IMR-90 (cell line): ENCODE measurements around the gene GAS7. TPM values are rescaled to one million over a fixed set of nuclear protein-coding genes. Genes with fewer than 3 reads are reported as not detected.

ENCODE experiments used
- ATAC-seq: fragments of 200-7000 bp; cut with Tn5 transposase; 2 replicates; pipeline ENCODE4 v1.9.1; 2020; ENCODE audit warnings: low read depth, mild to moderate bottlenecking, moderate library complexity
- BruUV-seq: library from RNA; stranded (reverse); fragments of 400-500 nt; replicated peaks from 2 replicates; lab custom pipeline; 2021; lab: Mats Ljungman, UMichigan
- CTCF ChIA-PET: fragments of 300-600 bp; formaldehyde crosslinking; extraction: SDS; loops from one replicate; lab custom pipeline; 2021; ENCODE audit warnings: antibody characterized with exemption; lab: Yijun Ruan, JAX
- POLR2A ChIA-PET: fragments of 300-600 bp; sonication (Branson Sonifier 250); formaldehyde crosslinking; loops from one replicate; lab custom pipeline; 2022; ENCODE audit warnings: antibody characterized with exemption; ENCODE audit not compliant: unreplicated experiment; lab: Charles Lee
- DNase-seq: peaks from one replicate; pipeline ENCODE4 v3.0.0; 2013
- H2AFZ ChIP-seq: replicated peaks from 2 replicates; pipeline ENCODE3; 2013; ENCODE audit warnings: low read length, mild to moderate bottlenecking; ENCODE audit not compliant: poor library complexity
- H2AK5ac ChIP-seq: 2 replicates; pipeline ENCODE4 v1.6.1; 2013; ENCODE audit warnings: low read depth, low read length, inconsistent platforms
- H2AK9ac ChIP-seq: replicated peaks from 2 replicates; pipeline ENCODE3; 2013; ENCODE audit warnings: mild to moderate bottlenecking, low read depth, low read length, moderate library complexity; ENCODE audit not compliant: poor library complexity
- H2BK120ac ChIP-seq: 2 replicates; pipeline ENCODE4 v1.6.1; 2013; ENCODE audit warnings: low read depth, low read length, inconsistent platforms
- H2BK15ac ChIP-seq: 3 replicates; pipeline ENCODE4 v1.6.1; 2013; ENCODE audit warnings: low read depth, low read length, inconsistent platforms
- H2BK20ac ChIP-seq: 2 replicates; pipeline ENCODE4 v1.6.1; 2013; ENCODE audit warnings: low read depth, mild to moderate bottlenecking, inconsistent platforms, low read length, moderate library complexity
- H2BK5ac ChIP-seq: 2 replicates; pipeline ENCODE4 v1.6.1; 2013; ENCODE audit warnings: mild to moderate bottlenecking, low read depth, low read length, inconsistent platforms; ENCODE audit not compliant: poor library complexity, severe bottlenecking
- H3K14ac ChIP-seq: replicated peaks from 2 replicates; pipeline ENCODE4 v1.6.1; 2013; ENCODE audit warnings: low read depth, low read length, inconsistent platforms
- H3K18ac ChIP-seq: 2 replicates; pipeline ENCODE4 v1.6.1; 2013; ENCODE audit warnings: low read depth, low read length, control low read depth
- H3K23ac ChIP-seq: 2 replicates; pipeline ENCODE4 v1.6.1; 2013; ENCODE audit warnings: low read depth, low read length, inconsistent platforms
- H3K27ac ChIP-seq: 2 replicates; pipeline ENCODE4 v1.5.1; 2013; ENCODE audit warnings: mild to moderate bottlenecking, control low read depth, low read length; ENCODE audit not compliant: insufficient read depth
- H3K27me3 ChIP-seq: 2 replicates; pipeline ENCODE4 v1.6.1; 2013; ENCODE audit warnings: low read length; ENCODE audit not compliant: control insufficient read depth, insufficient read depth
- H3K36me3 ChIP-seq: 2 replicates; pipeline ENCODE4 v1.6.1; 2013; ENCODE audit warnings: low read length, mixed read lengths; ENCODE audit not compliant: control insufficient read depth, insufficient read depth
- H3K4ac ChIP-seq: 2 replicates; pipeline ENCODE4 v1.6.1; 2013; ENCODE audit warnings: low read depth, low read length, inconsistent platforms
- H3K4me1 ChIP-seq: 2 replicates; pipeline ENCODE4 v1.6.1; 2013; ENCODE audit warnings: low read length, mixed read lengths; ENCODE audit not compliant: control insufficient read depth, insufficient read depth
- H3K4me2 ChIP-seq: 2 replicates; pipeline ENCODE4 v1.6.1; 2013; ENCODE audit warnings: low read depth, mild to moderate bottlenecking, control low read depth, low read length, moderate library complexity
- H3K4me3 ChIP-seq: 2 replicates; pipeline ENCODE4 v1.5.1; 2013; ENCODE audit warnings: low read depth, mild to moderate bottlenecking, control low read depth, low read length, moderate library complexity; ENCODE audit not compliant: insufficient read depth
- H3K56ac ChIP-seq: 2 replicates; pipeline ENCODE4 v1.6.1; 2013; ENCODE audit warnings: low read length, inconsistent platforms; ENCODE audit not compliant: insufficient read depth; ENCODE audit errors: extremely low read depth
- H3K79me1 ChIP-seq, 2 experiments: 2 replicates each; pipeline ENCODE4 v1.6.1; 2013; ENCODE audit warnings: low read length in 2 of 2, inconsistent platforms in 1 of 2, low read depth in 1 of 2
- H3K9ac ChIP-seq: 2 replicates; pipeline ENCODE4 v1.6.1; 2013; ENCODE audit warnings: low read depth, low read length, control low read depth
- H3K9me1 ChIP-seq: 2 replicates; pipeline ENCODE4 v1.6.1; 2013; ENCODE audit warnings: low read length, inconsistent platforms; ENCODE audit not compliant: insufficient read depth
- H3K9me3 ChIP-seq: 2 replicates; pipeline ENCODE4 v1.6.1; 2013; ENCODE audit warnings: low read length; ENCODE audit not compliant: control insufficient read depth, insufficient read depth
- H4K20me1 ChIP-seq: 2 replicates; pipeline ENCODE4 v1.6.1; 2013; ENCODE audit warnings: low read length, inconsistent platforms; ENCODE audit not compliant: insufficient read depth
- H4K5ac ChIP-seq: 2 replicates; pipeline ENCODE4 v1.6.1; 2013; ENCODE audit warnings: mild to moderate bottlenecking, low read depth, low read length, control low read depth
- H4K8ac ChIP-seq, 2 experiments: 2 replicates each; pipeline ENCODE4 v1.6.1; 2013; ENCODE audit warnings: low read depth in 2 of 2, low read length in 2 of 2, control low read depth in 1 of 2, inconsistent platforms in 1 of 2
- H4K91ac ChIP-seq: 2 replicates; pipeline ENCODE4 v1.6.1; 2013; ENCODE audit warnings: low read depth, low read length, inconsistent platforms; ENCODE audit not compliant: insufficient read depth
- BHLHE40 ChIP-seq: fragments of 150-350 bp; IDR thresholded peaks from 2 replicates; pipeline ENCODE4 v1.6.1; 2016; ENCODE audit warnings: mild to moderate bottlenecking, low read depth, low read length
- CEBPB ChIP-seq: IDR thresholded peaks from 2 replicates; pipeline ENCODE4 v1.6.1; 2012; ENCODE audit warnings: low read depth, low read length, improper control_type of control experiment
- CHD1 ChIP-seq: IDR thresholded peaks from 2 replicates; pipeline ENCODE4 v1.6.1; 2012; ENCODE audit warnings: low read depth, low read length, improper control_type of control experiment
- FOS ChIP-seq: fragments of 150-350 bp; IDR thresholded peaks from 2 replicates; pipeline ENCODE4 v1.6.1; 2016; ENCODE audit warnings: low read depth, low read length
- MAFK ChIP-seq: IDR thresholded peaks from 2 replicates; pipeline ENCODE4 v1.6.1; 2012; ENCODE audit warnings: low read depth, low read length, improper control_type of control experiment
- MAZ ChIP-seq: IDR thresholded peaks from 2 replicates; pipeline ENCODE4 v1.6.1; 2012; ENCODE audit warnings: low read depth, mild to moderate bottlenecking, low read length, improper control_type of control experiment, moderate library complexity, borderline replicate concordance
- NFE2L2 ChIP-seq: fragments of 150-350 bp; IDR thresholded peaks from 2 replicates; pipeline ENCODE4 v1.6.1; 2016; ENCODE audit warnings: low read depth, mild to moderate bottlenecking, low read length
- POLR2A ChIP-seq: IDR thresholded peaks from 2 replicates; pipeline ENCODE4 v1.6.1; 2012; ENCODE audit warnings: mild to moderate bottlenecking, low read depth, low read length
- RAD21 ChIP-seq: IDR thresholded peaks from 2 replicates; pipeline ENCODE4 v1.6.1; 2012; ENCODE audit warnings: low read length, improper control_type of control experiment
- RCOR1 ChIP-seq: IDR thresholded peaks from 2 replicates; pipeline ENCODE4 v1.6.1; 2012; ENCODE audit warnings: mild to moderate bottlenecking, low read length, improper control_type of control experiment; ENCODE audit not compliant: insufficient replicate concordance
- RFX5 ChIP-seq: IDR thresholded peaks from 2 replicates; pipeline ENCODE4 v1.8.0; 2012; ENCODE audit warnings: low read depth, mild to moderate bottlenecking, low read length, moderate library complexity
- SMC3 ChIP-seq: fragments of 150-350 bp; IDR thresholded peaks from 2 replicates; pipeline ENCODE4 v1.6.1; 2016; ENCODE audit warnings: low read depth, mild to moderate bottlenecking, antibody characterized with exemption, low read length, moderate library complexity
- WGBS, 2 experiments: methylation state at CpG; one replicate each; pipeline versions ENCODE4 v1.1.5 to v1.1.7; 2013; ENCODE audit warnings: missing lambda C conversion rate in 2 of 2; ENCODE audit not compliant: insufficient read length in 1 of 2; ENCODE audit errors: extremely low coverage in 2 of 2; 5-methylcytosine and 5-hydroxymethylcytosine counted together
- dilution Hi-C: fragments of 300-500 bp; cut with HindIII; formaldehyde crosslinking; loops from one replicate; pipeline ENCODE4 v1.14.3; 2018; ENCODE audit warnings: low sequenced_read_pairs; ENCODE audit not compliant: unreplicated experiment
- in situ Hi-C: fragments of 300-500 bp; cut with MboI; formaldehyde crosslinking; loops from 3 replicates; pipeline ENCODE4 v1.14.3; 2019; ENCODE audit warnings: low sequenced_read_pairs, inconsistent platforms, mixed read lengths
- intact Hi-C: fragments of 100-400 bp; cut with micrococcal nuclease; formaldehyde crosslinking; loops from 2 replicates; pipeline ENCODE4 v1.10.0; 2022
- polyA plus RNA-seq, 3 experiments: library from polyadenylated mRNA; depleted of rRNA; stranded (reverse); fragments of >200 nt; gene quantifications; 2 replicates each; pipeline ENCODE4 v1.2.3, GENCODE V29; 2012; ENCODE audit warnings: low replicate concordance in 1 of 3
- total RNA-seq: library from RNA; depleted of rRNA; stranded (reverse); fragments of >200 nt; gene quantifications from 2 replicates; pipeline ENCODE4 v1.2.3, GENCODE V29; 2012
- TF ChIP-seq, protein P1 (sequence below): fragments of 150-350 bp; IDR thresholded peaks from 2 replicates; pipeline ENCODE4 v1.6.1; 2016; ENCODE audit warnings: low read depth, mild to moderate bottlenecking, low read length, moderate library complexity, borderline replicate concordance
- TF ChIP-seq, protein P2 (sequence below): conservative IDR thresholded peaks from 2 replicates; pipeline ENCODE4 v1.5.1; 2012; ENCODE audit warnings: mild to moderate bottlenecking, low read depth, low read length, improper control_type of control experiment
- TF ChIP-seq, protein P3 (sequence below): fragments of 150-350 bp; IDR thresholded peaks from 2 replicates; pipeline ENCODE4 v1.6.1; 2017; ENCODE audit warnings: mild to moderate bottlenecking, antibody characterized with exemption, low read length, low read depth

The GAS7 gene
- total and polyA plus RNA-seq, 2 of the 4 experiments (the other 2 are of a cell fraction) = 4.6 to 5.0 TPM

DNA sequence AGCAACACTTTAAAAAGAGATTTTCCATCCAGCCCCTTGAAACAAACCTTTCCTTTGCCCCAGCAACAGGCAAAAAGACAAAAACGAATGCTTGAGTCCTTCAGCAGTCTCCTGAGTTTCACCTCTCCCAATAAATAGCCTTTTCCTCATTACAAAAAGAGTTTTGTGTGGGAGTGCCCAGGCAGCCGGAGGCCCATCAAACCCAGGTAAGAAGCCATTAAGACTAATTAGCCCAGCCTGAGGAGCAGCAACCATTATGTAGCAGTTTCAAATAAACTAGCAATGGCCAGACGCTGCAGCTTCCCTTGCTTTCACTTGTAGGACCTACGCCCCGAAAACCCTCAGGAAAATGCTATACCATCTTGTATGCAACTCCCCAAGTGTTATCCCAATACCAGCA, 15.6 kb downstream of the GAS7 start:
- intact Hi-C loops (no loop called here), dilution Hi-C loops (no loop called here), in situ Hi-C loops (no loop called here)
- H2AFZ ChIP-seq = no peak overlapping the region
- no peak overlapping the region for H2BK120ac ChIP-seq
- no peak overlapping the region for H3K4ac ChIP-seq
- H2AK5ac ChIP-seq = no peak overlapping the region
- no peak overlapping the region for H4K91ac ChIP-seq
- H3K18ac ChIP-seq = no peak overlapping the region
- ChIA-PET CTCF (interaction anchor here (0.7 kb wide), 1 partner anchor 182 kb away, joined by 3 read pairs; no protein-coding TSS in a partner anchor), POLR2A (no interaction called here)
- H3K4me1 ChIP-seq = peaks cover 20% of the 10 kb centered on the region
- ATAC-seq (no peak), DNase-seq (no peak)
- no peak overlapping the region for H4K5ac ChIP-seq
- no peaks in the 10 kb centered on the region for H3K27me3 ChIP-seq
- H3K27ac ChIP-seq = no peak overlapping the region
- no peaks in the 10 kb centered on the region for H3K36me3 ChIP-seq
- no peak overlapping the region for H2BK15ac ChIP-seq
- WGBS, 2 experiments = 100% methylated on average over 3 of the region's 5 CpGs; no CpG with 5 or more reads in 1 of the 2 experiments
- TF ChIP-seq RAD21 (no peak), RCOR1 (no peak), BHLHE40 (no peak), FOS (no peak), CHD1 (no peak), NFE2L2 (no peak), CEBPB (no peak), SMC3 (no peak), RFX5 (no peak), MAFK (no peak), MAZ (no peak), POLR2A (no peak)
- TF ChIP-seq, protein P1, sequence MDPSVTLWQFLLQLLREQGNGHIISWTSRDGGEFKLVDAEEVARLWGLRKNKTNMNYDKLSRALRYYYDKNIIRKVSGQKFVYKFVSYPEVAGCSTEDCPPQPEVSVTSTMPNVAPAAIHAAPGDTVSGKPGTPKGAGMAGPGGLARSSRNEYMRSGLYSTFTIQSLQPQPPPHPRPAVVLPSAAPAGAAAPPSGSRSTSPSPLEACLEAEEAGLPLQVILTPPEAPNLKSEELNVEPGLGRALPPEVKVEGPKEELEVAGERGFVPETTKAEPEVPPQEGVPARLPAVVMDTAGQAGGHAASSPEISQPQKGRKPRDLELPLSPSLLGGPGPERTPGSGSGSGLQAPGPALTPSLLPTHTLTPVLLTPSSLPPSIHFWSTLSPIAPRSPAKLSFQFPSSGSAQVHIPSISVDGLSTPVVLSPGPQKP = no peak
- TF ChIP-seq, protein P2, sequence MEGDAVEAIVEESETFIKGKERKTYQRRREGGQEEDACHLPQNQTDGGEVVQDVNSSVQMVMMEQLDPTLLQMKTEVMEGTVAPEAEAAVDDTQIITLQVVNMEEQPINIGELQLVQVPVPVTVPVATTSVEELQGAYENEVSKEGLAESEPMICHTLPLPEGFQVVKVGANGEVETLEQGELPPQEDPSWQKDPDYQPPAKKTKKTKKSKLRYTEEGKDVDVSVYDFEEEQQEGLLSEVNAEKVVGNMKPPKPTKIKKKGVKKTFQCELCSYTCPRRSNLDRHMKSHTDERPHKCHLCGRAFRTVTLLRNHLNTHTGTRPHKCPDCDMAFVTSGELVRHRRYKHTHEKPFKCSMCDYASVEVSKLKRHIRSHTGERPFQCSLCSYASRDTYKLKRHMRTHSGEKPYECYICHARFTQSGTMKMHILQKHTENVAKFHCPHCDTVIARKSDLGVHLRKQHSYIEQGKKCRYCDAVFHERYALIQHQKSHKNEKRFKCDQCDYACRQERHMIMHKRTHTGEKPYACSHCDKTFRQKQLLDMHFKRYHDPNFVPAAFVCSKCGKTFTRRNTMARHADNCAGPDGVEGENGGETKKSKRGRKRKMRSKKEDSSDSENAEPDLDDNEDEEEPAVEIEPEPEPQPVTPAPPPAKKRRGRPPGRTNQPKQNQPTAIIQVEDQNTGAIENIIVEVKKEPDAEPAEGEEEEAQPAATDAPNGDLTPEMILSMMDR = no peak
- TF ChIP-seq, protein P3, sequence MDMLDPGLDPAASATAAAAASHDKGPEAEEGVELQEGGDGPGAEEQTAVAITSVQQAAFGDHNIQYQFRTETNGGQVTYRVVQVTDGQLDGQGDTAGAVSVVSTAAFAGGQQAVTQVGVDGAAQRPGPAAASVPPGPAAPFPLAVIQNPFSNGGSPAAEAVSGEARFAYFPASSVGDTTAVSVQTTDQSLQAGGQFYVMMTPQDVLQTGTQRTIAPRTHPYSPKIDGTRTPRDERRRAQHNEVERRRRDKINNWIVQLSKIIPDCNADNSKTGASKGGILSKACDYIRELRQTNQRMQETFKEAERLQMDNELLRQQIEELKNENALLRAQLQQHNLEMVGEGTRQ = no peak
- no peak overlapping the region for H2BK5ac ChIP-seq
- H2BK20ac ChIP-seq = no peak overlapping the region
- no peak overlapping the region for H3K23ac ChIP-seq
- no peak overlapping the region for H3K9ac ChIP-seq
- H3K79me1 ChIP-seq = peaks cover 5 to 6% of the 10 kb centered on the region in 2 experiments; a peak in 3 of 4 replicates
- H3K4me2 ChIP-seq = no peak overlapping the region
- H3K9me3 ChIP-seq = no peaks in the 10 kb centered on the region
- no peak overlapping the region for H3K14ac ChIP-seq
- no peak overlapping the region for H4K8ac ChIP-seq
- BruUV-seq = no TSS peak
- peaks cover 9% of the 10 kb centered on the region for H3K9me1 ChIP-seq
- no peak overlapping the region for H3K56ac ChIP-seq
- no peak overlapping the region for H2AK9ac ChIP-seq
- no peaks in the 10 kb centered on the region for H4K20me1 ChIP-seq
- no peak overlapping the region for H3K4me3 ChIP-seq
